ENCODE data around the gene GOLGA2.
"Not testable (repeated sequence)": the region's sequence is repeated elsewhere in the genome, so short reads cannot be mapped to it uniquely, and the experiment has no call there.

The GOLGA2 gene

DNA sequence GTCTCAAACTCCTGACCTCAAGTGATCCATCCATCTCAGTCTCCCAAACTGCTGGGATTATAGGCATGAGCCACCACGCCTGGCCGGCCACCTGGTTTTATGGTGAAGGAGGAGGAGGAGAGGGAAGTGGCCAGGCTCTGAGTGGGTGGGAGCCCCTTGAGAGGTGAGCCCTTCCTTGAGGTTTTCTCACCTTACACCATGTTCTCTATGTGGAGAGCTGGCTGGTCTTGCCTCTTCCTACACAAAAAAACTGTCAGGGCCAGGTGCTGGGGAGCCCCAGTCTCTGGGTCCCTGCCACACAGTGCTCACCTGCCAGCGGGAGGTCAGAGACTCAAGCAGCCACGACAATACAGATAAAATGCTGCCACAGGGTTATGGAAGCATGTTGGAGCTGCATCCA lies 18.3 kb upstream of the GOLGA2 start:
- DNase-seq (ENCODE audit: low read depth) = no peak

DNA sequence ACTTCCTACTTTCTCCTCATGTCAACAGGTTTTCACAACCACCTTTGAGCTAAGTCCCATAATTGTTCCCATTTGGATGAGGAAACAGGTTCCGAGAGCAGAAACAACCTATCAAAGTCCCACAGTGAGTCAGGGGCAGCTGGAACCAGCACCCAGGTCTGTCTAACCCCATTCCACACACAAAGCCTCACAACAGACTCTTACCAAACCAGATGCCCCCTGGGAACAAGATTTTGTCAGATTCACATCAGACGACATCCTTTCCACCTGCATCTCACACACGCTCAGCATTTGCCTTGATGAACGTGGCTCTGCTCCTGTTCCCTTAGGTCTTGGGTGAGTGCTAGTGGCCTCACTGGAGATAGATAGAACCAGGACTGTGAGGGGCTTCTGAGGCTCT lies 17.3 kb upstream of the GOLGA2 start:
- no peak for DNase-seq (ENCODE audit: low read depth)

DNA sequence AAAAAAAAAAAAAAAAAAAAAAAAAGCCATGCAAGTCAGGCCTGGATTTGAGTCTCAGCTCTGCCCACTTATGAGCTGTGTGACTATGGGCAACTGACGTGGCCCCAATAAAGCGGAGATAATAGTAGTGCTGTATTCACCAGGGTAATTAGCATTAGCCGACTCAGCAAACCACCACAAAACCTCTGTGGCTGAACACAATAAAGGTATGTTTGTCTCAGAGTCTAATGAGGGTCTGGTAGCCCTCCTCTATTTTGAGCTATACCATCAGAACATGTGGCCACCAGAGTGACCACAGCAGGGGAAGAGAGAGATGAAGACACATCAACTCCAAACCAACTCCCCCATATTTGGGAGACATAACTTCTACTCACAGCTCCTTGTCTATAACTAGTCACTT lies 16.2 kb upstream of the GOLGA2 start:
- DNase-seq (ENCODE audit: low read depth) = no peak

DNA sequence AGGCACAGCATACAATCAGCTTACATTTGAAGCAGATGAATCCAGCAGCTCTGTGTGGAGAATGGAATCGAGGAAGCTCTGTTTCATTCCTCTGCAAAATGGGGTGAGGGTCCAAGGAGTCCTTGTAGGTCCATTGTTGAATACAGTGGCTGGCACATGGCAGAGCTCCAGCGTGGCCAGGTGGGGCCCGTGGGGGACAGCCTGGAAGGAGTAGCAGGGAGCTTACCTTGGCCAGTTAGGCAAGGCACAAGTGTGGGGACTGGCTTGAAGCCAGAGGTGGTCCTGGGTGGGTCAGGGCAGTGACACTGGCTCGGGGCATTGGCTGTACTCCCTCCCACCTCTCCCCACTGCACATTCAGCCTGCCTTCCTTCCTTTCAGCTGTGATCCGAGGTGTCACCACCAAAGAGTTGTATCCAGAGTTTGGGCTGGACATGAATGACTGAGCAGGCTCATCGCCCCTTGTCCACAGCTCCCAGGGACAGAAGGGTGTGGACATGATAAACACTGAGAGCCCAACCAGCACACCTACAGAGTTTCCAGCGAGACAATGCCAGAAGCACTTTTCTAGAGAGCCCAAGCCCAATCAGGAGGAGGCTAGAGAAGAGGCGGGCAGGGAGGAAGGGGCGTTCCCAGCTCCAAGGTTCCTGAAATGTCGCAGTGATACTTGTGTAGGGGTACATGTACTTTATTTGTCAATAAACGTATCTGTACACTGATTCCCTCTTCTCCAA lies 12.6 kb upstream of the GOLGA2 start:
- no peak for DNase-seq (ENCODE audit: low read depth)

DNA sequence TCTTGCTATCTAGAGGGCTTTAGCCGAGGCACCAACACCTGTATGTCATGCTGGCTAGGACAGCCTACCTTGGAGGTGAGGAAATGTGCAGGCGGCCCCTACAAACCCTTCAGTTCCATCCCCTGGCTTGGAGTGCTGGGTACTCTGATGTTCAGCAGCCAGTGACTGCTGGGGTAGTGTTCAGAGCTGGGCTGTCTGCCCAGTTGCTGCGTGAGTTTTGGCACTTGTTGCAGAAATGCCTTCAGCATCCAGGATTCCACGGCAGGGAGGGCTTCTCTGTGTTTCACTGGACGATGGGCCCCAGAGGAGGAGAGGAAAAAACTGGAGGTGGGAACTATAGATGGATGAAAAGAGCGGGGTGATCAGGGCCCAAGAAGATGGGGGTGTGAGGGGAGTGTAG lies 10.6 kb upstream of the GOLGA2 start:
- DNase-seq (ENCODE audit: low read depth) = no peak

DNA sequence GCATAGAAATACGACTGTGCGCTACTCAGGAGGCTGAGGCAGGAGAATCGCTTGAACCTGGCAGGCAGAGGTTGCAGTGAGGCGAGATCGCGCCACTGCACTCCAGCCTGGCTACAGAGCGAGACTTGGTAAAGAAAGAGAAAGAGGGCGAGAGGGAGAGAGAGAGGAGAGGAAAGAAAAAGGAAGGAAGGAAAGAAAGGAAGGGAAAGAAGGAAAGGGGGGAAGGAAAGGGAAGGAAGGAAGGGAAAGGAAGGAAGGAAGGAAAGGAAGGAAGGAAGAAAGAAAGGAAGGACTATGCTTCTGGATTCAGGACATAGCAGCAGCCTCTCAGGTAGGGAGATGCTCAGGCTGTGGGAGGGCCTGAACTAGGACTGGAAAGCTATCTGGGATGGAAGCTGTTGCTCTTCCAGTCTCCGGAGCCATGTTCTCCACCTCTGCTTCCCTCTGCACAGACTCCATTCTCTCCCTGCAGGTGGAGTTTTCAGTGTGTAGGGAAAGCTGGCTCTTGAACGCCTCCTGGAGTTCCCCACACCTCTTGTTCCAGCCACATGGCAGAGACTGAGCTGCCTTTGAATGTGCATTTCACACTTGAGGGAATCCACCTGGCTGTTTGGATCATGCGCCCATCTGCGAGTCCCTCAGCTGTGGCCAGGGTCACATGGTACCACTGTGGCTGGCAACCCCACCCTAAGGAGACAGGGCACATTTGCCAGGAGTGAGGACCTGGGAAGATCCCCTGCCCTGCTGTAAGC lies 9.4 kb upstream of the GOLGA2 start:
- DNase-seq (ENCODE audit: low read depth) = no peak

GRCh38 chr9:128282500-128282899 lies 6.7 kb upstream of the GOLGA2 start:
- no peak for DNase-seq (ENCODE audit: low read depth)

- DNase-seq (ENCODE audit: low read depth) = no peak
These were observed 4.3 kb upstream of the GOLGA2 start for GRCh38 chr9:128280084-128280622.

GRCh38 chr9:128279088-128280073 lies 3.6 kb upstream of the GOLGA2 start:
- DNase-seq (ENCODE audit: low read depth) = not testable (repeated sequence)

- no peak for DNase-seq (ENCODE audit: low read depth)
These were observed 915 bp upstream of the GOLGA2 start for GRCh38 chr9:128276574-128277270.

GRCh38 chr9:128276008-128276573 lies 284 bp upstream of the GOLGA2 start, which contains the start of gene SWI5:
Gene SWI5 (plus strand): TSS chr9:128276276.
- peak; percentile 100 for DNase-seq (ENCODE audit: low read depth)

GRCh38 chr9:128274245-128274644 lies 1.6 kb downstream of the GOLGA2 start:
- no peak for DNase-seq (ENCODE audit: low read depth)

DNA sequence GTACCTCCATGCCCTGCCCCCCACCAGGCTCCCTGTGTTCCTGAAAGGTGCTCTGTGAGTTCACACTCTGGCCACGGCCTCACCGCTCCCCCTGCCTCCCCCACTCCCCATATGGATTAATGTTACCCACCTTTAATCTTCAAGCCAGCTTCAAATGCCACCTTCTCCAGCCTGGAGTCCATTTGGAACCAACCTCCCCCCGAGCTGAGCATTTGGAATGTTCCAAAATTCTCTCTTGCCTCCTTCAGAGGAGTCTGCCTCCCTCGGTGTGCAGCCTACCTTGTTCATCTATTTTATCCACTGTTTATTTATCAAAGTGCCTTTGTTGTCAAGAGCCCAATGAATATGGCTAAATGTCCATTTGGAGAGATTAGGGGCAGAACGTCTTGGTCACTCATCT lies 4.3 kb downstream of the GOLGA2 start:
- DNase-seq (ENCODE audit: low read depth) = no peak

DNA sequence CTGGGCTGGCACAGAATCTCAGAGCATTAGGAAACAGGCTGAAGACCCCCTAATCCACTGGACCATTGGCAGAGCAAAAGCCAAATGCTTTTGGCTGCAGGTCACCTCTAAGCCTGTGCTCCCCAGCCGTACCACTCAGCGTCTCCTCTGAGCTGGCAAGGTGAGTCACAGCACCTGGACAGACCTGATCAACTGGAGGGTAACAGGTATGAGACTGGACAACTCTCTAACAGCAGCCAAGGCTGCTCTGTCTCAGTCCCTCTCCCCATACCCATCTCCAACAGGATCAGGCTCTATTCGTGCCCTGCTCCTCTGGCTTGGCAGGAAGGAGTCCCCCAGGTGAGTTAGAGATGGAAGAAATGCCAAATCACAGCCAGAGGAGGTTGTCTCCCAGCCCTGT lies 4.7 kb downstream of the GOLGA2 start:
- no peak for DNase-seq (ENCODE audit: low read depth)

- no peak for DNase-seq (ENCODE audit: low read depth)
These were observed 8.8 kb downstream of the GOLGA2 start for GRCh38 chr9:128266868-128267590.

DNA sequence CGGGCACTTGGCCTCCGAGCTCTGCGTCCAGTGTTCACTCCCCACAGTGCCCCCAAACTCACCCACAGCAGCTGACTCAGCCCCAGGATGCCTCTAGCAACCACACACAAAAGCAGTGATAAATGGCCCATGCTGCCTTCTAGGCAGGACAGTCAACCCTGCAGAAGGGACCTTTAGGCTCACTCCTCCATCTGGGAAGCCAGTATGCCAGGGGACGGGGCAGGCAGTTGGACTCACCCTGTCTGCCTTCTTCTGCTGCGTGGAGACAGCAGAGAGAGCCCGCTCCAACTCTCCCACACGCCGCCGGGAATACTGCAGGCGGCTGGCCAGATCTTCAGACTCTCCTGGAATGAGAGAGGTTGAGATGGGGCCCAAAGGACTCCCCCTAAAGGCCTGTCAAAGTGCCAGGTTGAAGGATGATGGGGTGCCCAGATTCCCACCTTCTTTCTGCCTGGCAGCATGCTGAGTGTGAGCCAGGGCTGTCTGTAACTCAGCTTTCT lies 10.4 kb downstream of the GOLGA2 start:
- DNase-seq (ENCODE audit: low read depth) = no peak

DNA sequence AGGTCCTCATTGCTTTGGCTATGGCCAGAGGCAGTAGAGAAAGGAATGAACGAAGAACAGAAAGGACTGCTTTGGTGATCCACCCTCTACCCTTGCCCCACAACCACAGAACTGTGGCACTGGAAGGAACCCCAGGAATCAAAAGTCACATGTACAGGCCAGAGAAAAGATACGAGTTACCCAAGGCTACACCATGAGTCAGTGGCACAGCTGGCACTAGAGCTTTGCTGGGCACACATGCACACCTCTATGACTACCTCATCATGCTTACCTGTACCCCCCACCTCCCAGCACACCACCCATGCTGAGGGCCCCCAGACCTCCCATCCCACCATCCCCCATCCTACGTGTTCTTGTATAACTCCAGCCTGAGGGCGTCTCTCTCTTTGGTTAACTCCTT lies 13.1 kb downstream of the GOLGA2 start:
- no peak for DNase-seq (ENCODE audit: low read depth)

GRCh38 chr9:128260340-128260739 lies 15.5 kb downstream of the GOLGA2 start:
- DNase-seq (ENCODE audit: low read depth) = no peak

DNA sequence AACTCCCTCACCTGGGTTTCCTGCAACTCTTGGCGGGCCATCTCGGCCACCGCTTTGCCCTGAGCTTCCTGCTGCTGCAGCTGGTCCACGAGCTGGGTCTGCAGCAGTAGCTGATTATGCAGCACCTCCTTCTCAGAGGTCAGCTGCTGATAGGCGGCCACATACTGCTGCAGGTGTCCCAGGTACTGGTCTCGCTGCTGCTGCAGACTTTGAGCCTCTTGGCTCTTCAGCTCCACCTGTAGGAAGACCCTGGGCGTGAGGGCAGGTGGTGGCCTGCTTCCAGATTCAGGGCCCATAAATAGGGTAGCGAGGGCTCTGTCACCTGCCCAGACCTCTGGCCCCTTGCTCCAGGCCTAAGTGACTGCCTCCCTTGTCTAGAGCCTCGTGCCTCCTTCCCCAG lies 16.7 kb downstream of the GOLGA2 start:
- DNase-seq (ENCODE audit: low read depth) = no peak

DNA sequence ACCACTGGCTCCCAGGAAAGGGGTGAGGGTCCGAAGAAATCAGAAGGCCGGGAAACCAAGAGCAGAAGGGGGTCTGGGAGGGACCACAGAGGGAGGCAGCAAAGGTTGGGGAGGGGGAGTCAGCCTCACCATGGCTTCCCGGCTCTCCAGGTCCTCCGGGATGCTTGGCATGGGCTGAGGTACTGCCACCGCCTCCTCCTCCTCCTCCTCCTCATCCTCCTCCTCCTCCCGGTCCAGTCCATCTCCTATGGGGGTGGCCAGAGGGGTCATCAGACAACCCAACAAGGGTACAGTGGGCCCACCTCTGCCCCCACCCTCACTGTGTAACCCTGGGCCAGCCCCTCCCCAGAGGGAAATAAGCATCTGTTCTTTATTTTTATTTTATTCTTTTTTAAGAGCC lies 17.5 kb downstream of the GOLGA2 start:
- DNase-seq (ENCODE audit: low read depth) = no peak
